ENCODE measurements around the gene TMEM256. TPM values are rescaled to one million over a fixed set of nuclear protein-coding genes. Genes with fewer than 3 reads are reported as not detected.

The TMEM256 gene
- total RNA-seq, 2 experiments from 2014 or later: 61.8 to 62.3 TPM

DNA sequence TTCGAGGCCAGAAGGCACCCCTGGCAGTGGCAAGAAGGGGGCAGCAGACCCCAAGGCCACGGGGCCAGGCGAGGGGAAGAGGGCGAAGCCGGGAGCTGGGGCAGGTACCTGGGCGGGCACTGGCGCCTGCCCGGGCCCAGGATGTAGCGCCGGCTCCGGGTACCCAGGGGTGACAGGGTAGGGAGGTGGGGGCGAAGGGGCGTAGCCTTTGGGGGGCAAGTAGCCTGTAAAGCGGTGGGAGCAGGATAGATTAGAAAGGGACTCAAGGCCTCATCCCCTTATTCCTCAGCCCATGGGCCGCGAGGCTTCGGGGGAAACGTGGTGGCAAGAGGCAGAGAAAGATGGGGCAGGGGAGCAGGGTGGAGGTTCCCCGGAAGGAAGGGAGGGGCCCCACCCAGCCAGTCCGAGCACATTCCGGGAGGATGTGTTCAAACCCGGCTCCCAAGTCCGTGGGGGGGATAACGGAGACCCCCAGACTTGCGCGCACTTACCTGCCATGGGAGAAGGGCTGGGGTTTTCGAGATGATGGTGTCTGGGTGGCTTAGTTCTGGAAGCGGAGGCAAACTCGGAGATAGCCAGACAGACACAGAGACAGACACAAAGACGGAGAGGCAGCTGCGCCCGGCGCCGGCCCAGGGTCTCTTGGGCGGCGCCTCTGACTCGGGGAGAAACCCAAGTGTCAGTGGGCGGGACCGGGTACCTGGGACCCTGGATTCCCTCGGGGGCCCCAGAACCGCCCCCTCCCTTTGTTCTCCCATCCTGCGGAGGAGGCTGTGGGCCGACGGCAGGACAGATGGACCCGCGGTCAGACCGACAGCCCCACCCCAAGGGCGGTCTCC lies 10.1 kb downstream of the TMEM256 start:
- Mint-ChIP-seq H3K4me3 (peak overlapping the region; percentile 92), H3K27me3 (ENCODE audit: low read depth) (no peaks in the 10 kb centered on the region), H3K27ac (peak overlapping the region; percentile 87), H3K9me3 (ENCODE audit: insufficient read depth) (no peaks in the 10 kb centered on the region), H3K4me1 (ENCODE audit: low read depth) (peaks cover 26% of the 10 kb centered on the region), H3K36me3 (ENCODE audit: low read depth) (peaks cover 33% of the 10 kb centered on the region)
- DNase-seq (peak; percentile 70), ATAC-seq (peak; percentile 64)
- POLR2A ChIA-PET: interaction anchor here (1.9 kb wide), 1 partner anchor 10 kb away, joined by 10 read pairs; the partner anchor contains the start of gene TMEM256
- CTCF ChIA-PET: interaction anchor here (0.7 to 2.4 kb wide), 5 partner anchors 10 to 64 kb away, joined by 3 to 6 read pairs (median 4); partner anchors contain the start of genes NEURL4, TMEM102, TMEM256 and TMEM95

DNA sequence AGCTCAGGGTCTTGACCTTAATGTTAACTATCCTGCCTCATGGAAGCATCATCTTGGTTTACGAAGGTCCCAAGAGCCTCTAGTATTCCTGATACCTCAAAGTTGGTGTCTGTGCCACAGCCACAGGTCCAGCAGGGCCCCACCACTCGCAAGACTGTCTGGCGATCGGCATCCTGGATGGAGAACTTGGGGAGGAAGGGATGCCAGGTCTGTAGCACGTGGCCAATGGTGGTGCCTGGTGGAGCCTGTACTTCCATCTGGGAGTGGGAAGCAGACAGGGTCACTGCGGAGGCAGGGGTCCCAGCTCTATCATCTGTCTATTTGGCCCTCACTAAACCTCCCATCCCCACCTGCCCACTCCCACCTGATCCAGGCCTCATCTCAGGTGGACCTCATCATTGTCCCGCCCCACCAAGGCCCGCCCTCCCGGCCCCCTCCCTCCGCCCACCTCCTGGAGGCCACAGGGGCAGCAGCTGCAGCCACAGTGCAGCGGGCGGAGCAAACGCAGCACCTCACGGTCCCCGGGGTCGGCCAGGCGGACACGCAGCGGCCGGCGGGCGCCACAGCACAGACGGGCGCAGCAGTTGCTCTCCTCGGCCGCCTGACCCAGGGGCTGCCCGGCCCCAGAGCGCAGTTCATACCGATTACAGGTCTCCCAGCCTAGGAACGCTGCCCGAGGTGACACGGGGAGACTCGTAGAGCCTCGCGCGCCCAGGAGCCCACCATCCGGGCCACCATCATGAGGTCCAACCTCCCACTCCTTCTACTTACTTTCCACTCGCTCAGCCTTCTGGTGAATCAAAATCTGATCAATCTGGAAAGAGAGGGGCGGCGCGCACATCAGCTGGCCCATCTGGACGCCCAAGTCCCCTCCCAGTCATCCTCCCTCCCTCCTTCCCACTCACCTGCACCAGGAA lies 10.9 kb downstream of the TMEM256 start:
- POLR2A ChIA-PET: interaction anchor here (1.9 kb wide), 1 partner anchor 11 kb away, joined by 10 read pairs; the partner anchor contains the start of gene TMEM256
- Mint-ChIP-seq H3K27me3 (ENCODE audit: low read depth) (no peaks in the 10 kb centered on the region), H3K36me3 (ENCODE audit: low read depth) (peaks cover 33% of the 10 kb centered on the region), H3K4me3 (peak overlapping the region; percentile 92), H3K27ac (peak overlapping the region; percentile 49), H3K9me3 (ENCODE audit: insufficient read depth) (no peaks in the 10 kb centered on the region), H3K4me1 (ENCODE audit: low read depth) (peaks cover 26% of the 10 kb centered on the region)
- CTCF ChIA-PET: interaction anchor here (2.4 kb wide), 1 partner anchor 11 kb away, joined by 6 read pairs; the partner anchor contains the start of gene TMEM256
- ATAC-seq: no peak
- DNase-seq: no peak

DNA sequence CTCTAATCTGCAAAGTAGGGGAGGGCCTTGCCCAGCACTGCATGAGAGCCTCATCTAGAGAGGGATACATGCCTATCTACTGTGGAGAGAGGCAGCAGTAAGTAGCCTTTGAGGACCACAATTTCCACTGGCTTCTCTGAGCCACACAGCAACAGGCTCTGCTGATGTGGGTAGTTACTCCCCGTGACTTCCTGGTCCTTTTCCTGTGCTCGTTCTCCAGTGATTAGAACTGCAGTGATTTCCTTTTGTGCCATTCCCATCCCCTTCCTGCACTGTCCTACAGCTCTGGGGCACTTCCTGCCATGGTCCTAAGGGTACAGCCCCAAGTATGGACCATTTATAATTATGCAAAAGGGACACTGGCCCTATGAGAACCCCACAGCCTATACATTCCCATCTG lies 12.6 kb downstream of the TMEM256 start:
- Mint-ChIP-seq H3K36me3 (ENCODE audit: low read depth) (peaks cover 33% of the 10 kb centered on the region), H3K27ac (no peak overlapping the region), H3K4me3 (no peak overlapping the region), H3K9me3 (ENCODE audit: insufficient read depth) (no peaks in the 10 kb centered on the region), H3K4me1 (ENCODE audit: low read depth) (peaks cover 26% of the 10 kb centered on the region), H3K27me3 (ENCODE audit: low read depth) (no peaks in the 10 kb centered on the region)
- no peak for DNase-seq
- ATAC-seq: no peak
- ChIA-PET CTCF (no interaction called here), POLR2A (no interaction called here)

DNA sequence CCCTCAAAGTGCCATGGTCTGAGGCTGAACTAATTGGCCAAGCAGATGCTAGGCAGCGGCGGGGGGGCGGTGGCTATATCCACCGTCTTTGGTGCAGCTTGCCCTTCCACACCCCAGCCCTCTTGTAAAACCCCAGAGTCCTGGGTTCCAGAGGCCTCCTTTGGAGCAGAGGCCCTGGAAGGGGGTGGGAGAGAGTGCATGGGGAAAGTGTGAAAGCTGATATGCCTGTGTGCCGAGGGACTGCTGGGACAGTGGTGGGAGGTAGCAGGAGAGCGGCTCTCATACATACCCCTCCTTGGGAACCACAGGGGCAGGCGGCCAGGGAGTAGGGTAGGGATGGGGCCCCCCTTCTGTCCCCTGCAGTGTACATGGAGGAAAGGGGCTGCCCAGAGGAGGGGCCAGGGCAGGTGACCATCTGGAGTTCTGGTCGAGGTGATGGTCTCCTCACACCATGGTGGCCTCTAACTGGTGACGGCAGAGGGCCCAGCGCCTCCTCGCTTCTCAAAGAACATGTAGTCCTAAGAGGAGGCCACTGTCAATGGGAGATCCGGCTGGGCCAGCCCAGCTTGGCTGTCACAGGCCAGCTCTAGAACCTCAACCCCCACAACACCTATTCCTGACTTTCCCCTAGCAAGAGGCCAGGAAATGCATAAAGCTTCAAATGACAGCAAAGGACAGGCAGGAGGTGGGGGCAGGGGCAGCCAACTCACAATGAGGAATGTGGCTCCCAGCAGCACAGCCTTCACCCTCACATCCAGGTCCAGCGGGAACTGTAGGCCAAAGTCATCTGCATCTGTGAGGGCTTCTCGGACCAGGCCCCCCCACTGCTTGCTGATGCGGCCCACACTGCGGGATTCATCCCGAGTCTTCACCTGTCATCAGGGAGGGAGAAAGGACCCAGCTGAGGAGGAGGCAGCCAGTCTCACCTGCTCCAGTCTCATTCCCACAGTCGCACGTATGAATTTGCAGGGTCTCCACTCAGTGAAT lies 13.7 kb downstream of the TMEM256 start:
- CTCF ChIA-PET: interaction anchor here (1.4 kb wide), 1 partner anchor 297 kb away, joined by 3 read pairs; the partner anchor contains the start of gene TP53
- no peaks in the 10 kb centered on the region for H3K27me3 Mint-ChIP-seq (ENCODE audit: low read depth)
- ATAC-seq: no peak
- H3K27ac Mint-ChIP-seq: no peak overlapping the region
- H3K36me3 Mint-ChIP-seq (ENCODE audit: low read depth): peaks cover 33% of the 10 kb centered on the region
- no peaks in the 10 kb centered on the region for H3K9me3 Mint-ChIP-seq (ENCODE audit: insufficient read depth)
- POLR2A ChIA-PET: no interaction called here
- DNase-seq: no peak
- peaks cover 26% of the 10 kb centered on the region for H3K4me1 Mint-ChIP-seq (ENCODE audit: low read depth)
- H3K4me3 Mint-ChIP-seq: no peak overlapping the region

DNA sequence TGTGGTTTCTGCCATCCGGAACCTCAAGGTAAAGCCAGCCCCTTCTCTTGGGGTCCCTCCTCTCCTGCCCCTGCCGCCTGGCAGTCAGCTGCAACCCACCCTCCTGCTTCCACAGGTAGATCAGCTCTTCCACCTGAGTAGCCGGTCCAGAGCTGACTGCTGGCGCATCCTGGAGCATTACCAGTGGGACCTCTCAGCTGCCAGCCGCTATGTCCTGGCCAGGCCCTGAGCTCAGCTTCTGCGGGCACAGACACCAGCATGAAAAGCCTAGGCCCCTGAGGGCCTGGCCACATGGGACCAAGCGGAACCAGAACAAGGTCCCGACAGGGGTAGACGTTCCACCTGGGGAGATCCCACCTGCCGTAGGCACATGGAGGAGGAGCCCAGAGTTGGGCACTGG lies 15.0 kb downstream of the TMEM256 start:
- Mint-ChIP-seq H3K27me3 (ENCODE audit: low read depth) (no peaks in the 10 kb centered on the region), H3K27ac (no peak overlapping the region), H3K4me3 (no peak overlapping the region), H3K9me3 (ENCODE audit: insufficient read depth) (no peaks in the 10 kb centered on the region), H3K4me1 (ENCODE audit: low read depth) (peaks cover 25% of the 10 kb centered on the region), H3K36me3 (ENCODE audit: low read depth) (peaks cover 33% of the 10 kb centered on the region)
- CTCF ChIA-PET: no interaction called here
- POLR2A ChIA-PET: interaction anchor here (1.1 kb wide), 1 partner anchor 11 kb away, joined by 3 read pairs; no protein-coding TSS in a partner anchor
- DNase-seq: no peak
- no peak for ATAC-seq

DNA sequence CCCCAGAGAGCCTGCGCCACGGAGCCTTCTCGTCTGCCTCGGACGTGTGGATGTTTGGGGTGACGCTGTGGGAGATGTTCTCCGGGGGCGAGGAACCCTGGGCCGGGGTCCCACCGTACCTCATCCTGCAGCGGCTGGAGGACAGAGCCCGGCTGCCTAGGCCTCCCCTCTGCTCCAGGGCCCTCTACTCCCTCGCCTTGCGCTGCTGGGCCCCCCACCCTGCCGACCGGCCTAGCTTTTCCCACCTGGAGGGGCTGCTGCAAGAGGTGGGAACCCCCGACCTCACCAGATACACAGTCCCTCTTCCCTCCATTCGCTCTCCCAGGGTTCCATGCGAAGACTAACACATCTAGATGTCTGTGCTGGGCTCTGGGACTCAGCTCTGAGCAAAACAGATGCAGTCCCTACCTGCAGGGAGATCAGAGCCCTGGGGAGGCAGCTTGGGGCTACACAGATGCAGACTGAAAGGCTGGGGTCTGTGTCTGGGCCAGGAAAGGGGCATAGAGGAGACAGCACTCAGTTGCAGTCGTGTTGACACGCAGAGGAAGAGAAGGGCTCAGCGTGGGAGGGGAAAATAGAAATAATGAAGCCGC lies 19.3 kb downstream of the TMEM256 start:
- ATAC-seq: no peak
- Mint-ChIP-seq H3K27ac (peak overlapping the region; percentile 87), H3K9me3 (ENCODE audit: insufficient read depth) (no peaks in the 10 kb centered on the region), H3K4me3 (peak overlapping the region; percentile 75), H3K36me3 (ENCODE audit: low read depth) (peaks cover 7% of the 10 kb centered on the region), H3K4me1 (ENCODE audit: low read depth) (peaks cover 10% of the 10 kb centered on the region), H3K27me3 (ENCODE audit: low read depth) (peaks cover 27% of the 10 kb centered on the region)
- ChIA-PET POLR2A (interaction anchor here (0.7 to 1.5 kb wide), 5 partner anchors 19 to 135 kb away, joined by 3 to 5 read pairs (median 4); partner anchors contain the start of genes FGF11, POLR2A and TMEM256), CTCF (interaction anchor here (0.8 to 2.0 kb wide), 6 partner anchors 28 to 176 kb away, joined by 3 to 7 read pairs (median 4); no protein-coding TSS in a partner anchor)
- DNase-seq: no peak

DNA sequence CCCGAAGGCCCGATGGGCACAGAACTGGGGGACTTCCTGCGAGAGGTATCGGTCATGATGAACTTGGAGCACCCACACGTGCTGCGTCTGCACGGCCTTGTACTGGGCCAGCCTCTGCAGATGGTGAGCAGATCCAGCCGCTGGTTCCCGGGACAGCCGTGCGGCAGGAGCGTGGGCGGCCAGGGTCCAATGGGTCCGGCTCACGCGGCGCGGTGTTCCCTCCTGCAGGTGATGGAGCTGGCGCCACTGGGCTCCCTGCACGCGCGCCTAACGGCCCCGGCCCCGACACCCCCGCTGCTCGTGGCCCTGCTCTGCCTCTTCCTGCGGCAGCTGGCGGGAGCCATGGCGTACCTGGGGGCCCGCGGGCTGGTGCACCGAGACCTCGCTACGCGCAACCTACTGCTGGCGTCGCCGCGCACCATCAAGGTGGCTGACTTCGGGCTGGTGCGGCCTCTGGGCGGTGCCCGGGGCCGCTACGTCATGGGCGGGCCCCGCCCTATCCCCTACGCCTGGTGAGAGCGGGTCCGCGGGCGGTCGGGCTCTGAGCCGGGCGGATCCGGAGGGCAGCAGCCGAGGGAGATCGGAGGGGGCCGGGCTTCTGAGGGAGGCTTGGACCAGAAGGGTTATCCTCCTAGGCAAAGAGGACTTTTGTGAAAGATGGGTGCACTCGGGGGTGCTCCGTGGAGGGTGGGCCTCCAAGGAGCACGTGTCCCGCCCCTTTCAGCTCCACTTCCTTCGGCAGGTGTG lies 20.0 kb downstream of the TMEM256 start:
- Mint-ChIP-seq H3K27ac (peak overlapping the region; percentile 87), H3K27me3 (ENCODE audit: low read depth) (peaks cover 33% of the 10 kb centered on the region), H3K9me3 (ENCODE audit: insufficient read depth) (no peaks in the 10 kb centered on the region), H3K36me3 (ENCODE audit: low read depth) (peaks cover under 1% of the 10 kb centered on the region), H3K4me3 (peak overlapping the region; percentile 75), H3K4me1 (ENCODE audit: low read depth) (peaks cover 8% of the 10 kb centered on the region)
- ChIA-PET POLR2A (interaction anchor here (0.6 to 1.5 kb wide), 6 partner anchors 20 to 134 kb away, joined by 3 to 5 read pairs (median 4); partner anchors contain the start of genes FGF11, POLR2A and TMEM256), CTCF (interaction anchor here (0.8 to 1.9 kb wide), 6 partner anchors 27 to 177 kb away, joined by 3 to 6 read pairs (median 4); no protein-coding TSS in a partner anchor)
- ATAC-seq (peak; percentile 98), DNase-seq (peak; percentile 82)

DNA sequence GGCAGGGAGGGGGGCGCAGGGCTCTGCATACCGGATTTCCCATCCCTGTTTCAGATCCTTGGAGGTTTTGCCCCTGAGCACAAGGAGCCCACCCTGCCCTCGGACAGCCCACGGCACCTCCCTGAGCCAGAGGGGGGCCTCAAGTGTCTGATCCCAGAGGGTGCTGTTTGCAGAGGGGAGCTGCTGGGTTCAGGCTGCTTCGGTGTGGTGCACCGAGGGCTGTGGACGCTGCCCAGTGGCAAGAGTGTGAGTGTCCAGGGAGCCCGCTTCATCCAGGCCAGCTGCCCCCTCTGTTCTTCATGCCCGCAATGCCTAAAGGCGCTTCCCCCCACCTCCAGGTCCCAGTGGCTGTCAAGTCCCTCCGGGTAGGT lies 20.5 kb downstream of the TMEM256 start:
- H3K4me3 Mint-ChIP-seq: no peak overlapping the region
- no peak for DNase-seq
- ChIA-PET POLR2A (interaction anchor here (1.0 to 1.5 kb wide), 3 partner anchors 23 to 101 kb away, joined by 3 to 5 read pairs (median 4); partner anchors contain the start of genes FGF11 and POLR2A), CTCF (interaction anchor here (1.3 to 1.9 kb wide), 4 partner anchors 30 to 177 kb away, joined by 3 to 6 read pairs (median 5); no protein-coding TSS in a partner anchor)
- no peaks in the 10 kb centered on the region for H3K9me3 Mint-ChIP-seq (ENCODE audit: insufficient read depth)
- no peak overlapping the region for H3K27ac Mint-ChIP-seq
- peaks cover 33% of the 10 kb centered on the region for H3K27me3 Mint-ChIP-seq (ENCODE audit: low read depth)
- H3K36me3 Mint-ChIP-seq (ENCODE audit: low read depth): no peaks in the 10 kb centered on the region
- H3K4me1 Mint-ChIP-seq (ENCODE audit: low read depth): peaks cover 8% of the 10 kb centered on the region
- ATAC-seq: no peak

DNA sequence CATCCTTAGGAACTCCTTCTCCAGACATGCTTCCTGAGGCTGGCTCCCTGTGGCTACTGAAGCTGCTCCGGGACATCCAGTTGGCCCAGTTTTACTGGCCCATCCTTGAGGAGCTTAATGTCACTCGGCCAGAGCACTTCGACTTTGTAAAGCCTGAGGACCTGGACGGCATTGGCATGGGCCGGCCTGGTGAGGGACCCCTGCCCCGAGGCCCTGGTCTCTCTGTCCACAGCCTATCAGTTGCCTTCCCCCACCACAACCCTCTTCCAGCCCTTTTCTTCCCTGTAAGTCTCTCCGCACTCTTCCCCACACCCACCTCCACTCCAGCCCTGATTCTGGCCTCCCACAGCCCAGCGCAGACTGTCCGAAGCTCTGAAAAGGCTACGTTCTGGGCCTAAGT lies 21.0 kb downstream of the TMEM256 start:
- peak overlapping the region; percentile 27 for H3K4me3 Mint-ChIP-seq
- ChIA-PET CTCF (interaction anchor here (1.1 to 1.8 kb wide), 4 partner anchors 29 to 177 kb away, joined by 3 to 6 read pairs (median 4); no protein-coding TSS in a partner anchor), POLR2A (no interaction called here)
- H3K27me3 Mint-ChIP-seq (ENCODE audit: low read depth): peaks cover 33% of the 10 kb centered on the region
- no peak overlapping the region for H3K27ac Mint-ChIP-seq
- H3K9me3 Mint-ChIP-seq (ENCODE audit: insufficient read depth): no peaks in the 10 kb centered on the region
- DNase-seq: no peak
- no peak for ATAC-seq
- no peaks in the 10 kb centered on the region for H3K36me3 Mint-ChIP-seq (ENCODE audit: low read depth)
- H3K4me1 Mint-ChIP-seq (ENCODE audit: low read depth): peaks cover 8% of the 10 kb centered on the region

Measured in activated CD8-positive, alpha-beta T cell treated with anti-CD3 and anti-CD28 coated beads, Interleukin-2, amount 10 ng/mL, durations not matched to agents 7 days and 5 days (primary cell).